Activated B cell treated with CpG ODN at 0.5 μM for 24 hours (primary cell): ENCODE data around the gene EEF1AKMT3. TPM values are rescaled to one million over a fixed set of nuclear protein-coding genes. Genes with fewer than 3 reads are reported as not detected.
A peak's percentile ranks its signal among the peaks of the same experiment; 100 is the strongest.

Experiments
- ATAC-seq: fragments of 200-7000 bp; cut with Tn5 transposase; one replicate; pipeline ENCODE4 v1.10.0; 2021; ENCODE audit warnings: low read depth, mild to moderate bottlenecking, moderate library complexity
- CTCF ChIA-PET: fragments of 350-600 bp; sonication (Branson Sonifier 250); formaldehyde crosslinking; loops from one replicate; lab custom pipeline; 2021; ENCODE audit warnings: antibody characterized with exemption; lab: Charles Lee
- POLR2A ChIA-PET: fragments of 350-600 bp; sonication (Branson Sonifier 250); formaldehyde crosslinking; loops from one replicate; lab custom pipeline; 2021; ENCODE audit warnings: antibody characterized with exemption; lab: Charles Lee
- DNase-seq: peaks from one replicate; pipeline ENCODE4 v3.0.0; 2022
- H3K27ac Mint-ChIP-seq: one replicate; pipeline ENCODE4 v1.8.0; 2020; ENCODE audit warnings: mixed read lengths
- H3K27me3 Mint-ChIP-seq: one replicate; pipeline ENCODE4 v1.8.0; 2021; ENCODE audit warnings: mixed read lengths
- H3K36me3 Mint-ChIP-seq: one replicate; pipeline ENCODE4 v1.8.0; 2021; ENCODE audit warnings: low read depth, mixed read lengths
- H3K4me1 Mint-ChIP-seq: one replicate; pipeline ENCODE4 v1.8.0; 2021; ENCODE audit warnings: mixed read lengths
- H3K4me3 Mint-ChIP-seq: one replicate; pipeline ENCODE4 v1.8.0; 2020; ENCODE audit warnings: mild to moderate bottlenecking, mixed read lengths
- H3K9me3 Mint-ChIP-seq: one replicate; pipeline ENCODE4 v1.8.0; 2020; ENCODE audit warnings: mixed read lengths
- intact Hi-C: fragments of 100-400 bp; cut with micrococcal nuclease; formaldehyde crosslinking; loops from one replicate; pipeline ENCODE4 v1.15.1; 2024
- total RNA-seq: library from RNA; stranded (reverse); gene quantifications from 2 replicates; pipeline ENCODE4 v1.2.3, GENCODE V29; 2022
- TF ChIP-seq, protein P1 (sequence below): fragments of 200-600 bp; IDR thresholded peaks from one replicate; pipeline ENCODE4 v1.8.0; 2022; ENCODE audit warnings: antibody characterized with exemption, mild to moderate bottlenecking

The EEF1AKMT3 gene
- total RNA-seq, 1 donor from 2014 or later, result 0.60 TPM

DNA sequence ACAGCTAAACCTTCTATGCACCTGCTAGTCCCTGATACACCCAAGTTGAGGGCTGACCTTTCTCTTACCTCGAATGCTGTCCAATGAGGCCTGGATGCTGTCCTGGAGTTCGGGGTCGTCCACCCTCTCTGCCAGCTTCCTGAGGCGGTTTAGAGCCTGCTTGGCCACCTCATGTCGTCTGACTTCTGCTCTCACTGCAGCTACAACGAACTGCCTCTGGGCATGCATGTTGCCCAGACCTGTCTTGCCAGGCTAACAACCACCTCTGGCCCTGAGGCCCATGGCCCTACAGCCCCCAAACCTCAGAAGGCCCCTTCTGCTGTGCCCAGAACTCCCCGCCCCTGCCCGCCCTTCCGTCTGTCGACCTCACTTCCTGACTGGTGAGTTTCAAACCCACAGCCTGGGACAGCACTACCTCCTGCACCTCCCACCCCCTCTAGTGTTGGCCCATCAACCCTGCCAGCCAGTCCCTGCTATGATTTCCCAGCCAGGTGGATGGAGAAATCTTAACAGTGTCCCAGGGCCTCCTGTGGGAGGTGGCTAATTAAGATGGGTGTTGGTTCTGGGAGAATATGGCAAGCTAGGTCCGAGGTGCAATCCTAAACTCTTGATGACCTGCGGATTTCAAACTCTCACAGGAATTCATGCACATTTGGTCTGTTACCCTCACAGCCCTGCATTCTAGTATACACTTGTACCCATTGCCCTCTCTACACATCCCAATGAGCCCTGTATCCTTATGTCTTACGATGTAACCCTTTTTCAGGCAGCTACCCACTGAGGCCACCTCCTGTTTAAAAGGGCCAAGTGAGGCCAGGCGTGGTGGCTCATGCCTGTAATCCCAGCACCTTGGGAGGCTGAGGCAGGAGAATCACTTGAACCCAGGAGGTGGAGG lies 30.3 kb upstream of the EEF1AKMT3 start:
- POLR2A ChIA-PET, result interaction anchor here (0.6 to 1.8 kb wide), 3 partner anchors 8 to 14 kb away, joined by 3 to 11 read pairs (median 4); partner anchors contain the start of gene CDK4
- DNase-seq (peak; percentile 44), ATAC-seq (peak; percentile 60)
- TF ChIP-seq, protein P1, sequence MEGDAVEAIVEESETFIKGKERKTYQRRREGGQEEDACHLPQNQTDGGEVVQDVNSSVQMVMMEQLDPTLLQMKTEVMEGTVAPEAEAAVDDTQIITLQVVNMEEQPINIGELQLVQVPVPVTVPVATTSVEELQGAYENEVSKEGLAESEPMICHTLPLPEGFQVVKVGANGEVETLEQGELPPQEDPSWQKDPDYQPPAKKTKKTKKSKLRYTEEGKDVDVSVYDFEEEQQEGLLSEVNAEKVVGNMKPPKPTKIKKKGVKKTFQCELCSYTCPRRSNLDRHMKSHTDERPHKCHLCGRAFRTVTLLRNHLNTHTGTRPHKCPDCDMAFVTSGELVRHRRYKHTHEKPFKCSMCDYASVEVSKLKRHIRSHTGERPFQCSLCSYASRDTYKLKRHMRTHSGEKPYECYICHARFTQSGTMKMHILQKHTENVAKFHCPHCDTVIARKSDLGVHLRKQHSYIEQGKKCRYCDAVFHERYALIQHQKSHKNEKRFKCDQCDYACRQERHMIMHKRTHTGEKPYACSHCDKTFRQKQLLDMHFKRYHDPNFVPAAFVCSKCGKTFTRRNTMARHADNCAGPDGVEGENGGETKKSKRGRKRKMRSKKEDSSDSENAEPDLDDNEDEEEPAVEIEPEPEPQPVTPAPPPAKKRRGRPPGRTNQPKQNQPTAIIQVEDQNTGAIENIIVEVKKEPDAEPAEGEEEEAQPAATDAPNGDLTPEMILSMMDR, result no peak
- Mint-ChIP-seq H3K9me3 (no peaks in the 10 kb centered on the region), H3K36me3 (peaks cover 25% of the 10 kb centered on the region), H3K4me3 (peak overlapping the region; percentile 88), H3K27ac (peak overlapping the region; percentile 90), H3K27me3 (no peaks in the 10 kb centered on the region), H3K4me1 (peaks cover 59% of the 10 kb centered on the region)
- CTCF ChIA-PET, result interaction anchor here (0.6 to 1.4 kb wide), 7 partner anchors 14 to 158 kb away, joined by 3 to 8 read pairs (median 3); no protein-coding TSS in a partner anchor
- intact Hi-C loops, result loop anchor here (1.0 to 5.0 kb wide), 4 partner anchors 21 to 285 kb away; partner anchors contain the start of genes B4GALNT1, GLI1 and INHBE

DNA sequence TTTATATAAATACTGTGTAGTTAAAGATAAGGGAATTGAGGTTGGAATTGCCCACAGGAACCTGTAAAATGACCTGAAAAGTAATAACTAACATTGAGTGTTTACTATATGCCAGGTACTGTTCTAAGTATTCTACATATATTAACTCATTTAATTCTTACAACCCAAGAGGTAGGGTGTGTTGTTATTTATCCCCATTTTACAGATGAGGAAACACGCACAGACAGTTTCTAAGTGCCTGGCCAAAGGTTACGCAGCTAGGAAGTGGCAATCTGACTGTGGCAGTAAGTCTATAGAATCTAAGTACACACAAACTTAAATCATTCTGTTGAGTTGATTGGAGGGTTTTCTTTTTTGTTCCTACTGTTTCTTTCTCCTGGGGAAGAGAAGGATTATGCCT lies 28.6 kb upstream of the EEF1AKMT3 start:
- TF ChIP-seq, protein P1, result no peak
- POLR2A ChIA-PET, result interaction anchor here (1.1 to 2.7 kb wide), 4 partner anchors 10 to 152 kb away, joined by 3 to 28 read pairs (median 3); partner anchors contain the start of gene MARCHF9
- no peaks in the 10 kb centered on the region for H3K27me3 Mint-ChIP-seq
- intact Hi-C loops, result loop anchor here (1.0 to 5.0 kb wide), 9 partner anchors 9 to 286 kb away; partner anchors contain the start of genes B4GALNT1, CDK4, EEF1AKMT3 and GLI1
- ATAC-seq (no peak), DNase-seq (no peak)
- peaks cover 40% of the 10 kb centered on the region for H3K36me3 Mint-ChIP-seq
- CTCF ChIA-PET, result interaction anchor here (1.9 kb wide), 1 partner anchor 13 kb away, joined by 14 read pairs; no protein-coding TSS in a partner anchor
- no peaks in the 10 kb centered on the region for H3K9me3 Mint-ChIP-seq
- peak overlapping the region; percentile 89 for H3K27ac Mint-ChIP-seq
- H3K4me1 Mint-ChIP-seq, result peaks cover 59% of the 10 kb centered on the region
- peak overlapping the region; percentile 86 for H3K4me3 Mint-ChIP-seq

DNA sequence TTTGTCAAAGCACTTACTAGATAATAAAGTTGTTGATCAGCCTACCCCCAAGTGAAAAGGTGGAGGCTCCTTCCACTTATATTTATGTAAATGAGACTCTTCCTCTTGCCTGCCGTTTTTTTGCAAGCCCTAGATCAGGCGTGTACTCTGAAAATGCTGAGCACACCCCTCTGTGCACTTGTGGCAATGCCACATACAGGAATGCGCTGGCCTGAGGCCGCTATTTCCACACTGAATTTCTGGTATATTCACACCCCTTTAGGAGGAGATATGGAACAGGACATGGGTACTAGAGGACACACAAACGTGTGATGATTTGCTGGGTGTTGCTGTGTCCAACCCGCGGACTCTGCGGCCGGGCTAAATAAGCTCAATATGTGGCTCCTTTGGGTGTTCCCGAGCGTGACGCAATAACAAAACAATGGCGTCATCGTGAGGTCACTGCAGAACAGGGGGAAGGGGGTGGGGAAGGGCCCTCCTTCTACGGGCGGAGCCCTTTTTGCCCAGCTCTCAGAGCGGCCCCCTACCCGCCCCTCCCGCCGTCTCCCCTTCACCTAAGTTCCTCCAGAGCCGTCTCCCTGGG lies 28.1 kb upstream of the EEF1AKMT3 start:
- intact Hi-C loops, result loop anchor here (1.0 to 5.0 kb wide), 7 partner anchors 8 to 287 kb away; partner anchors contain the start of genes CDK4, EEF1AKMT3, GLI1 and INHBE
- CTCF ChIA-PET, result interaction anchor here (1.0 to 1.9 kb wide), 2 partner anchors 12 to 39 kb away, joined by 4 to 14 read pairs; partner anchors contain the start of gene TSFM
- H3K9me3 Mint-ChIP-seq, result no peaks in the 10 kb centered on the region
- H3K4me1 Mint-ChIP-seq, result peaks cover 55% of the 10 kb centered on the region
- TF ChIP-seq, protein P1, result no peak
- POLR2A ChIA-PET, result interaction anchor here (0.6 to 2.7 kb wide), 16 partner anchors 10 to 1914 kb away, joined by 3 to 28 read pairs (median 4); partner anchors contain the start of genes ARHGAP9, ATP23, CTDSP2 and MARCHF9
- ATAC-seq (peak; percentile 50), DNase-seq (peak; percentile 71)
- no peaks in the 10 kb centered on the region for H3K27me3 Mint-ChIP-seq
- H3K27ac Mint-ChIP-seq, result peak overlapping the region; percentile 89
- peaks cover 43% of the 10 kb centered on the region for H3K36me3 Mint-ChIP-seq
- peak overlapping the region; percentile 86 for H3K4me3 Mint-ChIP-seq

DNA sequence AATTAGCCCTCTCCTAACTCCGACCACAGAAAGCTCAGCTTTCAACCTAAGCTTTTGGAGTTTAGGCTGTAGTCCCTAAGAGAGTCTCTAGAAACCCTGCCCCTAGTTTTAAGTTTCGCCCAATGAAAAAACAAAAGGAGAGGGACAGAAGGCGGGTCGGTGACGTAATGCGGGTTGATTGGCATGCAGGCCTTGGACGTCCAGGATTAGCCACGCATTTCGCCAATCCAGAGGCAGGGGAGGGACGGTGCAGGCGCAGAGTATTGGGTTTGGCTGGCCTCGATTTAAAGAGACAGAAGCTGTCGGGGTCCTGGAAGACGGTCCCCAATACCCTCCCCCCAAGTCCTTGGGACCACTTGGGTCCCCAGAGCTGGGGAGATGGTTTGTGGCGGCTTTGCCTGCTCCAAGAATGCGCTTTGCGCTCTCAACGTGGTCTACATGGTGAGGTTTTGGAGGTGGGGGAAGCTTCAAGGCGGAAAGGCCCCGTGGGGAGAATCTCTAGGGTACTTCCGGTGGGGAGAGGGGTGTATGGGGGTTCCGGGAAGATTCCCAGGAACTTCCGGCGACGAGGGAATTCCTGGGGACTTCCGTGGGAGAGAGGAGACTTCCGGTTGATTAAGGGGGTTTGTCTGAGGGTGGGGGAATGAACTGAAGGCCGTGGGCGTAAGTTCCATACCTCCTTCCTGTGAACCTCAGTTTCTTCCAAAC lies 27.5 kb upstream of the EEF1AKMT3 start, which contains the start of gene TSPAN31:
TSPAN31 (plus strand) TSS at position 263 of the 708 bp plus-strand sequence; CDS start at position 379, 116 bp downstream.
- ChIA-PET POLR2A (interaction anchor here (0.6 to 2.7 kb wide), 17 partner anchors 9 to 1915 kb away, joined by 3 to 28 read pairs (median 4); partner anchors contain the start of genes ARHGAP9, ATP23, CTDSP2 and MARCHF9), CTCF (interaction anchor here (1.0 to 1.9 kb wide), 2 partner anchors 11 to 38 kb away, joined by 4 to 14 read pairs; partner anchors contain the start of gene TSFM)
- TF ChIP-seq, protein P1, result no peak
- Mint-ChIP-seq H3K27me3 (no peaks in the 10 kb centered on the region), H3K4me3 (peak within 1 kb of the TSS; percentile 86), H3K36me3 (peaks cover 42% of the 10 kb centered on the region), H3K9me3 (no peaks in the 10 kb centered on the region), H3K4me1 (peaks cover 53% of the 10 kb centered on the region), H3K27ac (peak within 1 kb of the TSS; percentile 89)
- ATAC-seq (peak; percentile 87), DNase-seq (peak; percentile 81)
- intact Hi-C loops, result loop anchor here (1.0 to 5.0 kb wide), 7 partner anchors 7 to 288 kb away; partner anchors contain the start of genes CDK4, EEF1AKMT3, GLI1 and INHBE
